Right atrium auricular region (tissue), 2 donors: Measurements from ENCODE around the gene WDR54. TPM values are rescaled to one million over a fixed set of nuclear protein-coding genes. Genes with fewer than 3 reads are reported as not detected.

ENCODE experiments used
- DNase-seq: peaks from one replicate; pipeline ENCODE4 v3.0.0-alpha.2; 2019; ENCODE audit warnings: low spot score
- H3K27ac ChIP-seq, 2 donors: fragments of 200-600 bp; sonication (generic); 1 replicate in 1 of 2; 2 replicates in 1 of 2; pipeline ENCODE4 v1.5.1; 2016 to 2019
- H3K27me3 ChIP-seq, 2 donors: fragments of 200-600 bp; sonication (generic); one replicate each; pipeline versions ENCODE4 v1.5.1 to v1.6.0; 2017 to 2019
- H3K36me3 ChIP-seq: fragments of 200-600 bp; sonication (generic); one replicate; pipeline ENCODE4 v1.5.1; 2016
- H3K4me1 ChIP-seq, 2 donors: fragments of 200-600 bp; sonication (generic); one replicate each; pipeline versions ENCODE4 v1.5.1 to v1.6.0; 2017 to 2019
- H3K4me3 ChIP-seq, 2 donors: fragments of 200-600 bp; sonication (generic); 1 replicate in 1 of 2; 2 replicates in 1 of 2; pipeline ENCODE4 v1.5.1; 2017 to 2019; ENCODE audit warnings: mild to moderate bottlenecking in 1 of 2, moderate library complexity in 1 of 2
- H3K9me3 ChIP-seq, 2 donors: fragments of 200-600 bp; sonication (generic); one replicate each; pipeline ENCODE4 v1.5.1; 2019
- CTCF ChIP-seq, 2 donors: fragments of 200-600 bp; sonication (generic); IDR thresholded peaks; one replicate each; pipeline ENCODE4 v1.5.1; 2019; ENCODE audit warnings: antibody characterized with exemption in 2 of 2
- total RNA-seq, 2 donors: library from RNA; depleted of rRNA; stranded (reverse); fragments of >200 nt; gene quantifications; one replicate each; pipeline ENCODE4 v1.1.0, GENCODE V29; 2016

Gene WDR54
- total RNA-seq, 2 donors from 2014 or later, result 0.67 to 7.5 TPM

GRCh38 chr2:74415762-74416395, 5.7 kb upstream of the WDR54 start:
- Histone ChIP-seq H3K27ac (no peak overlapping the region), H3K36me3 (no peaks in the 10 kb centered on the region), H3K4me3 (peak overlapping the region; percentile 51 to 60), H3K4me1 (peaks cover 0 to 33% of the 10 kb centered on the region in 2 donors), H3K9me3 (no peaks in the 10 kb centered on the region), H3K27me3 (no peaks in the 10 kb centered on the region)
- DNase-seq, result no peak
- TF ChIP-seq CTCF (IDR thresholded peaks at IDR 0.05), result no peak

GRCh38 chr2:74416778-74417177, 4.8 kb upstream of the WDR54 start:
- TF ChIP-seq CTCF (IDR thresholded peaks at IDR 0.05), result no peak
- H3K4me1 ChIP-seq, result peaks cover 0 to 39% of the 10 kb centered on the region in 2 donors
- no peaks in the 10 kb centered on the region for H3K36me3 ChIP-seq
- H3K9me3 ChIP-seq, result no peaks in the 10 kb centered on the region
- DNase-seq, result no peak
- H3K27me3 ChIP-seq, result no peaks in the 10 kb centered on the region
- no peak overlapping the region for H3K27ac ChIP-seq
- no peak overlapping the region for H3K4me3 ChIP-seq

- Histone ChIP-seq H3K36me3 (no peaks in the 10 kb centered on the region), H3K27ac (no peak overlapping the region), H3K4me1 (peaks cover 0 to 42% of the 10 kb centered on the region in 2 donors), H3K9me3 (no peaks in the 10 kb centered on the region), H3K27me3 (no peaks in the 10 kb centered on the region), H3K4me3 (no peak overlapping the region)
- no peak for DNase-seq
- TF ChIP-seq CTCF (IDR thresholded peaks at IDR 0.05), result no peak
Observed at GRCh38 chr2:74417197-74417596, 4.3 kb upstream of the WDR54 start.

- H3K27me3 ChIP-seq, result no peaks in the 10 kb centered on the region
- H3K4me1 ChIP-seq, result peaks cover 0 to 44% of the 10 kb centered on the region in 2 donors
- no peak for DNase-seq
- no peak overlapping the region for H3K27ac ChIP-seq
- no peaks in the 10 kb centered on the region for H3K36me3 ChIP-seq
- H3K9me3 ChIP-seq, result no peaks in the 10 kb centered on the region
- no peak for TF ChIP-seq CTCF (IDR thresholded peaks at IDR 0.05)
- H3K4me3 ChIP-seq, result no peak overlapping the region
Observed at GRCh38 chr2:74417763-74418162, 3.8 kb upstream of the WDR54 start.

GRCh38 chr2:74418312-74418711, 3.2 kb upstream of the WDR54 start:
- TF ChIP-seq CTCF (IDR thresholded peaks at IDR 0.05), result no peak
- H3K27me3 ChIP-seq, result no peaks in the 10 kb centered on the region

GRCh38 chr2:74419345-74419744, 2.2 kb upstream of the WDR54 start:
- Histone ChIP-seq H3K4me1 (peaks cover 0 to 40% of the 10 kb centered on the region in 2 donors), H3K36me3 (no peaks in the 10 kb centered on the region), H3K27ac (no peak overlapping the region), H3K9me3 (no peaks in the 10 kb centered on the region), H3K27me3 (no peaks in the 10 kb centered on the region), H3K4me3 (no peak overlapping the region)
- TF ChIP-seq CTCF (IDR thresholded peaks at IDR 0.05), result no peak
- no peak for DNase-seq

More at GRCh38 chr2:74418312-74418711, 3.2 kb upstream of the WDR54 start:
- Histone ChIP-seq H3K9me3 (no peaks in the 10 kb centered on the region), H3K27ac (no peak overlapping the region), H3K36me3 (no peaks in the 10 kb centered on the region), H3K4me1 (peaks cover 0 to 44% of the 10 kb centered on the region in 2 donors), H3K4me3 (no peak overlapping the region)
- no peak for DNase-seq
